Endothelial cell of umbilical vein (primary cell): ENCODE measurements around the gene IQCH.

Experiments
- CTCF ChIP-seq, 2 donors: IDR thresholded peaks; 1 replicate in 1 of 2; 2 replicates in 1 of 2; pipeline ENCODE4 v1.5.1; 2011; ENCODE audit warnings: low read length in 2 of 2, mild to moderate bottlenecking in 2 of 2, moderate library complexity in 2 of 2, control low read depth in 1 of 2, inconsistent platforms in 1 of 2, low read depth in 1 of 2; ENCODE audit not compliant: insufficient read depth in 1 of 2; ENCODE audit errors: extremely low read depth in 1 of 2
- EZH2 ChIP-seq: IDR thresholded peaks from 2 replicates; pipeline ENCODE4 v1.6.1; 2012; ENCODE audit warnings: borderline replicate concordance, low read depth, mild to moderate bottlenecking, moderate library complexity, low read length, inconsistent platforms; ENCODE audit not compliant: severe bottlenecking
- FOS ChIP-seq: IDR thresholded peaks from 2 replicates; pipeline ENCODE4 v1.6.1; 2011; ENCODE audit warnings: mild to moderate bottlenecking, low read length, moderate library complexity, borderline replicate concordance; ENCODE audit not compliant: insufficient read depth
- GATA2 ChIP-seq: IDR thresholded peaks from 2 replicates; pipeline ENCODE4 v1.7.0; 2011; ENCODE audit warnings: low read depth, mild to moderate bottlenecking, moderate library complexity, mixed read lengths, low read length; ENCODE audit not compliant: insufficient read length, insufficient read depth
- JUN ChIP-seq: IDR thresholded peaks from 2 replicates; pipeline ENCODE4 v1.6.1; 2011; ENCODE audit warnings: borderline replicate concordance, low read depth; ENCODE audit not compliant: insufficient read length, insufficient read depth
- MAX ChIP-seq: IDR thresholded peaks from 2 replicates; pipeline ENCODE4 v1.6.1; 2011; ENCODE audit not compliant: insufficient read depth, insufficient read length
- MYC ChIP-seq: IDR thresholded peaks from one replicate; pipeline ENCODE4 v1.6.1; 2011; ENCODE audit warnings: mild to moderate bottlenecking, low read depth, low read length
- POLR2A ChIP-seq: IDR thresholded peaks from 2 replicates; pipeline ENCODE4 v1.6.1; 2012; ENCODE audit warnings: low read depth, mild to moderate bottlenecking, control low read depth, low read length
- POLR2AphosphoS5 ChIP-seq: IDR thresholded peaks from 2 replicates; pipeline ENCODE4 v1.6.1; 2012; ENCODE audit warnings: low read depth, mild to moderate bottlenecking, control low read depth, low read length, moderate library complexity; ENCODE audit not compliant: insufficient read depth

GRCh38 chr15:67208396-67208795, 46.2 kb upstream of the IQCH start:
- TF ChIP-seq CTCF (IDR thresholded peaks at IDR 0.05; ENCODE audit: extremely low read depth in 1 of 2, insufficient read depth in 1 of 2, low read depth in 1 of 2, low read length in 2 of 2), result no peak
- no peak for TF ChIP-seq POLR2AphosphoS5
- TF ChIP-seq POLR2A, result no peak
- no peak for TF ChIP-seq GATA2
- TF ChIP-seq EZH2, result no peak
- TF ChIP-seq MYC, result no peak
- no peak for TF ChIP-seq MAX
- no peak for TF ChIP-seq FOS
- no peak for TF ChIP-seq JUN
